ENCODE results near the gene FAM13C. TPM values are rescaled to one million over a fixed set of nuclear protein-coding genes. Genes with fewer than 3 reads are reported as not detected.
"Not testable (repeated sequence)": the region's sequence is repeated elsewhere in the genome, so short reads cannot be mapped to it uniquely, and the experiment has no call there.

The FAM13C gene
- 58.0 and 59.0 TPM in 2 replicates for total RNA-seq
- 10.4 TPM for polyA plus RNA-seq (2012)

- DNase-seq (ENCODE audit: low read depth): peak; percentile 81
Observed at GRCh38 chr10:59362144-59362958, at the start of gene FAM13C. Gene FAM13C, minus strand, starts transcription at chr10:59362549. Its CDS starts 89 bp downstream, at chr10:59362460.

- DNase-seq (ENCODE audit: low read depth): no peak
Observed at GRCh38 chr10:59405235-59405634, 42.9 kb upstream of the FAM13C start.

- DNase-seq (ENCODE audit: low read depth): no peak
Observed at GRCh38 chr10:59400214-59400613, 37.9 kb upstream of the FAM13C start.

GRCh38 chr10:59399329-59399728 lies 37.0 kb upstream of the FAM13C start:
- not testable (repeated sequence) for DNase-seq (ENCODE audit: low read depth)

GRCh38 chr10:59397961-59398360 lies 35.6 kb upstream of the FAM13C start:
- no peak for DNase-seq (ENCODE audit: low read depth)

- DNase-seq (ENCODE audit: low read depth): no peak
Observed at GRCh38 chr10:59395984-59396383, 33.6 kb upstream of the FAM13C start.

- no peak for DNase-seq (ENCODE audit: low read depth)
Observed at GRCh38 chr10:59393349-59393748, 31.0 kb upstream of the FAM13C start.

GRCh38 chr10:59391060-59391459 lies 28.7 kb upstream of the FAM13C start:
- no peak for DNase-seq (ENCODE audit: low read depth)

- no peak for DNase-seq (ENCODE audit: low read depth)
Observed at GRCh38 chr10:59388671-59388976, 26.3 kb upstream of the FAM13C start.

GRCh38 chr10:59387951-59388670 lies 25.8 kb upstream of the FAM13C start:
- DNase-seq (ENCODE audit: low read depth): peak; percentile 98

- no peak for DNase-seq (ENCODE audit: low read depth)
Observed at GRCh38 chr10:59384761-59385160, 22.4 kb upstream of the FAM13C start.

GRCh38 chr10:59383908-59384307 lies 21.6 kb upstream of the FAM13C start:
- no peak for DNase-seq (ENCODE audit: low read depth)

- no peak for DNase-seq (ENCODE audit: low read depth)
Observed at GRCh38 chr10:59383436-59383835, 21.1 kb upstream of the FAM13C start.

- peak; percentile 82 for DNase-seq (ENCODE audit: low read depth)
Observed at GRCh38 chr10:59382831-59383295, 20.5 kb upstream of the FAM13C start.

- no peak for DNase-seq (ENCODE audit: low read depth)
Observed at GRCh38 chr10:59381687-59382086, 19.3 kb upstream of the FAM13C start.

- no peak for DNase-seq (ENCODE audit: low read depth)
Observed at GRCh38 chr10:59376846-59377245, 14.5 kb upstream of the FAM13C start.

GRCh38 chr10:59375990-59376389 lies 13.6 kb upstream of the FAM13C start:
- no peak for DNase-seq (ENCODE audit: low read depth)

- no peak for DNase-seq (ENCODE audit: low read depth)
Observed at GRCh38 chr10:59374916-59375315, 12.6 kb upstream of the FAM13C start.

GRCh38 chr10:59373071-59373470 lies 10.7 kb upstream of the FAM13C start:
- no peak for DNase-seq (ENCODE audit: low read depth)

GRCh38 chr10:59372543-59372942 lies 10.2 kb upstream of the FAM13C start:
- DNase-seq (ENCODE audit: low read depth): no peak

- DNase-seq (ENCODE audit: low read depth): no peak
Observed at GRCh38 chr10:59366290-59366689, 3.9 kb upstream of the FAM13C start.

- DNase-seq (ENCODE audit: low read depth): no peak
Observed at GRCh38 chr10:59363446-59363958, 1.2 kb upstream of the FAM13C start.
